Parathyroid adenoma (tissue), 2 donors: ENCODE results near the gene CAMTA1.

Source experiments
- H2AFZ ChIP-seq: fragments of 300-600 bp; sonication (generic); one replicate; pipeline ENCODE4 v1.7.0; 2017; ENCODE audit warnings: antibody characterized with exemption, mild to moderate bottlenecking
- H3K27ac ChIP-seq: fragments of 300-600 bp; sonication (generic); one replicate; pipeline ENCODE4 v1.7.0; 2017
- H3K27me3 ChIP-seq: fragments of 300-600 bp; sonication (generic); one replicate; pipeline ENCODE4 v1.7.0; 2017; ENCODE audit warnings: low read length; ENCODE audit not compliant: control insufficient read depth, insufficient read depth
- H3K36me3 ChIP-seq: fragments of 300-600 bp; sonication (generic); one replicate; pipeline ENCODE4 v1.7.0; 2017; ENCODE audit warnings: low read length; ENCODE audit not compliant: control insufficient read depth, insufficient read depth
- H3K4me1 ChIP-seq: fragments of 300-600 bp; sonication (generic); one replicate; pipeline ENCODE4 v1.7.0; 2017; ENCODE audit warnings: control low read depth
- H3K4me2 ChIP-seq: fragments of 300-600 bp; sonication (generic); one replicate; pipeline ENCODE4 v1.7.0; 2017; ENCODE audit warnings: low read length
- H3K4me3 ChIP-seq: fragments of 300-600 bp; sonication (generic); one replicate; pipeline ENCODE4 v1.7.0; 2017; ENCODE audit warnings: low read depth, low read length
- H3K79me2 ChIP-seq: fragments of 300-600 bp; sonication (generic); one replicate; pipeline ENCODE4 v1.7.0; 2017; ENCODE audit warnings: control low read depth
- H3K9ac ChIP-seq: fragments of 300-600 bp; sonication (generic); one replicate; pipeline ENCODE4 v1.7.0; 2017; ENCODE audit warnings: mild to moderate bottlenecking
- H3K9me3 ChIP-seq: fragments of 300-600 bp; sonication (generic); one replicate; pipeline ENCODE4 v1.7.0; 2017; ENCODE audit warnings: low read length; ENCODE audit not compliant: control insufficient read depth
- TF ChIP-seq, protein P1 (sequence below): fragments of 300-600 bp; sonication (generic); IDR thresholded peaks from one replicate; pipeline ENCODE4 v1.7.0; 2017; ENCODE audit warnings: antibody characterized with exemption, mild to moderate bottlenecking
- donor health status: primary hyperparathyroidism.

CAMTA1 gene

DNA sequence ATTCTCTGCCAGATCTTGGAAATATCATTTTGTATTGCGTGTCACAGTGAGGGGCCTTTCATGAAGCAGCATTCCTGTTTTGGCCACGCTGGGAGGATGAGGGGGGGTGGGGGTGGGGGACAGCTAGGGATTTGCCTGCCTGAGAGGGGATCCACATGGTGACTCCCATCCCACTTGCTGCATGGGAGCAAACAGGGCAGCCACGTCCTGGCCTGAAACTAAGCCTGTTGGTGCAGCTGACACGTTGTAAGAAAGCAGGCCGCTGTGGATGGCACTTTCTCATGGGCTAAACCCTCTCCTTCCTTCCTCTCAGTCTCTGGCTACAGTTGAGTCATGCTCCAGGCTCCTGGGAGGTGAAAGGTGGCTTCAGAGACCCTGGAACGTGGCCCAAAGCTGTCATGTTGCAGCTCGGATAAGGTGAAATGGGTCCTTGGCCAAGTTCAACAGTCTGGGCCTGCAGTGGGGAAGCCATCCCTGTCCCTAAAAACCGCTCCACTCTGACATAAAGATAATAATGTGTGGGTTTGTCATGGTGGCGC lies 639.2 kb downstream of the CAMTA1 start:
- Histone ChIP-seq H3K4me1 (no peaks in the 10 kb centered on the region), H3K4me2 (no peak overlapping the region), H3K9ac (no peak overlapping the region), H2AFZ (no peak overlapping the region), H3K9me3 (no peaks in the 10 kb centered on the region), H3K27ac (no peak overlapping the region), H3K27me3 (no peaks in the 10 kb centered on the region), H3K36me3 (no peaks in the 10 kb centered on the region), H3K4me3 (no peak overlapping the region), H3K79me2 (no peaks in the 10 kb centered on the region)
- TF ChIP-seq, protein P1, sequence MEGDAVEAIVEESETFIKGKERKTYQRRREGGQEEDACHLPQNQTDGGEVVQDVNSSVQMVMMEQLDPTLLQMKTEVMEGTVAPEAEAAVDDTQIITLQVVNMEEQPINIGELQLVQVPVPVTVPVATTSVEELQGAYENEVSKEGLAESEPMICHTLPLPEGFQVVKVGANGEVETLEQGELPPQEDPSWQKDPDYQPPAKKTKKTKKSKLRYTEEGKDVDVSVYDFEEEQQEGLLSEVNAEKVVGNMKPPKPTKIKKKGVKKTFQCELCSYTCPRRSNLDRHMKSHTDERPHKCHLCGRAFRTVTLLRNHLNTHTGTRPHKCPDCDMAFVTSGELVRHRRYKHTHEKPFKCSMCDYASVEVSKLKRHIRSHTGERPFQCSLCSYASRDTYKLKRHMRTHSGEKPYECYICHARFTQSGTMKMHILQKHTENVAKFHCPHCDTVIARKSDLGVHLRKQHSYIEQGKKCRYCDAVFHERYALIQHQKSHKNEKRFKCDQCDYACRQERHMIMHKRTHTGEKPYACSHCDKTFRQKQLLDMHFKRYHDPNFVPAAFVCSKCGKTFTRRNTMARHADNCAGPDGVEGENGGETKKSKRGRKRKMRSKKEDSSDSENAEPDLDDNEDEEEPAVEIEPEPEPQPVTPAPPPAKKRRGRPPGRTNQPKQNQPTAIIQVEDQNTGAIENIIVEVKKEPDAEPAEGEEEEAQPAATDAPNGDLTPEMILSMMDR, result no peak

DNA sequence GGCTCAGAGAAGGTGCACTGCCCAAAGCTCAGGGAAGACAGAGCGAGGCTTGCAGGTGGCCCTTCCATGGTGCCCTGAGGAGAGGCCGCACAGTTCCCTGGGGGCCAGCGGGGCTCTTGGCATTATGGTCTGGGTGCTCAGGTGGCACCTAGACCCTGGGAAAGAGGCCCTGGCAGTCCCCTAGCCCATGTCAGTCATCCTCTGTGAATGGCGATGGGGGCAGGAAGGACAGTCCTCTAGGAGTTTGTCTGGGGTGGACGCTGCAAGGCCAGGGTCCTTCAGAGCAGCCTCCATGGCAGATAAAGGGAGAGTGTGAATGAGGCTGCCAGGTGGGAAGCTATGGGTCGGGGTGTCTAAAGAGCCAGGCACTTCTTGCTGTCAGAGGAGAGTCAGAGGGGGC lies 640.0 kb downstream of the CAMTA1 start:
- Histone ChIP-seq H3K36me3 (no peaks in the 10 kb centered on the region), H3K4me3 (no peak overlapping the region), H3K27ac (no peak overlapping the region), H3K9me3 (no peaks in the 10 kb centered on the region), H3K79me2 (no peaks in the 10 kb centered on the region), H3K4me2 (no peak overlapping the region), H3K9ac (no peak overlapping the region), H2AFZ (no peak overlapping the region), H3K27me3 (no peaks in the 10 kb centered on the region), H3K4me1 (no peaks in the 10 kb centered on the region)
- TF ChIP-seq, protein P1, result no peak

DNA sequence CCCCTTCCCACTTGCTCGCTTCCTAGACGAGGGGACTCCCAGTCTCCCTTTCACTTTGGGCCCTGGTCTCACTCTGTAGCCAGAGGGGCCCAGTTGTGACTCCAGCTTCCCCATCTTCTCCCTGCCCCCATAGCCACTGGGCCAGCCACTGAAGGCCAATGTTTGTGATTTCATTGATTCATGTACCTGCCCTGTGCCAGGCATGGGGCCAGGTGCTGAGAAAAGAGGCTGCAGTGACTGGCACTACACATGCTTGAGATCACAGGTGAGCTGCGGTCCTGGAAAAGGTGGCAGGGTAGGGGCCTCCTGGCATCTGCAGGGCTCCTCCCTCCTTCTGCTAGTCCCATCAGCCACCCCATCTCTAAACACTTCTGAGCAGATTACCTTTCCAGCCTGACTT lies 640.5 kb downstream of the CAMTA1 start:
- Histone ChIP-seq H3K79me2 (no peaks in the 10 kb centered on the region), H3K9ac (no peak overlapping the region), H3K9me3 (no peaks in the 10 kb centered on the region), H3K27me3 (no peaks in the 10 kb centered on the region), H3K4me2 (no peak overlapping the region), H2AFZ (no peak overlapping the region), H3K27ac (no peak overlapping the region), H3K4me3 (no peak overlapping the region), H3K36me3 (no peaks in the 10 kb centered on the region), H3K4me1 (no peaks in the 10 kb centered on the region)
- TF ChIP-seq, protein P1, result no peak

DNA sequence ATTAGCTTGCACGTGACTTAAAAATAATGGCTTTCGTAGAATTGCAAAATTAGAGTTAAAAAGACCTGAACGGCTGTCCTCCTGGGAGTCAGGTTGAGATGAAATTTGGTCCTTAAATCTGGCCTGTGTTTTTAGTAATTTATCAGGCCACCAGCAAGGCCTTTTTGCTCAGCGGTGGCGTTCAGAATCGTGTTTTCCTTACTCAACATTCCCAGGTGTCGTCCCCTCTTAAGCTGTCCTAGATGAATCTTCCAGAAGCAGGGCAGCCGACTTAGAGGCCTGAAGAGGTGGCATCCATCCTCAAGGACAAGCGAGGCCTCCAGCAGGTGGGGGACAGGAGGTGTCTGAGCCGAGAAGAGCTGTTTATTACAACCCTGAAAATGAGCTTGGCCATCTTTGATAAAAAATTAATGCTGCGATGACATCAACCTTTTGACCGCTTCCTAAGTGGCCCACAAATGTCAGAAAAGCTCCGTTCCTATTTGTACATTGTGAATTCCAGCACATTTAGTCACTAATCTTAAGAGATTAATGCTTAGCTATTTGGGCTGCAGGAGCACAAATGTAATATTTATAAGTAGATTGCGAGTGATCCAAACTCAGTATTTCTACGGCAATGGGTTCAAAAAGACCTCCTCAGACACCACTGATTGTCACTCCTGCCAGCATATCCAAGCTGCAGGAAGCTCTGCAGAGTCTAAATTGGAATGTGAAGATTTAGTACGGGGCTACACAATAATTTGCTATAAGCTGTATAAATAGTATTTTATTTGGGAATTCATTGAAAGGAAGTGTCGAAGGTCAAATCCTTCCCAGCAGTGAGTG lies 641.7 kb downstream of the CAMTA1 start:
- Histone ChIP-seq H3K36me3 (no peaks in the 10 kb centered on the region), H2AFZ (no peak overlapping the region), H3K9ac (no peak overlapping the region)

More for the DNA sequence above, 641.7 kb downstream of the CAMTA1 start:
- Histone ChIP-seq H3K4me2 (no peak overlapping the region), H3K79me2 (no peaks in the 10 kb centered on the region), H3K27ac (no peak overlapping the region), H3K4me1 (no peaks in the 10 kb centered on the region), H3K9me3 (no peaks in the 10 kb centered on the region), H3K27me3 (no peaks in the 10 kb centered on the region), H3K4me3 (no peak overlapping the region)
- TF ChIP-seq, protein P1, result no peak
